Measurements from ENCODE around the gene ITGAL. TPM values are rescaled to one million over a fixed set of nuclear protein-coding genes. Genes with fewer than 3 reads are reported as not detected.

The ITGAL gene
- total and polyA plus RNA-seq, 4 donors = 4.3 to 11.8 (median 6.9) TPM

GRCh38 chr16:30554557-30555314 is 82.2 kb downstream of the ITGAL start:
- Histone ChIP-seq H3K27ac (ENCODE audit: low read depth in 1 of 2, low read length in 2 of 2) (no peak overlapping the region), H3K4me3 (ENCODE audit: low read depth in 1 of 3, low read length in 3 of 3) (no peak overlapping the region), H3K9ac (ENCODE audit: low read depth in 1 of 2, low read length in 2 of 2) (no peak overlapping the region), H3K27me3 (ENCODE audit: control insufficient read depth in 4 of 4, insufficient read depth in 4 of 4, low read length in 3 of 4) (no peaks in the 10 kb centered on the region), H3K36me3 (ENCODE audit: control insufficient read depth in 4 of 4, insufficient read depth in 3 of 4, low read depth in 1 of 4, low read length in 3 of 4) (peaks cover 6 to 11% (median 8%) of the 10 kb centered on the region in 4 donors), H3K9me3 (ENCODE audit: control insufficient read depth in 4 of 4, low read length in 3 of 4) (no peaks in the 10 kb centered on the region), H3K4me1 (ENCODE audit: control insufficient read depth in 4 of 4, insufficient read depth in 4 of 4, low read length in 3 of 4) (peaks cover 2 to 15% (median 9%) of the 10 kb centered on the region in 4 donors)
- TF ChIP-seq FOXA1 (IDR thresholded peaks at IDR 0.05) (no peak), REST (IDR thresholded peaks at IDR 0.05) (no peak), EGR1 (IDR thresholded peaks at IDR 0.05; ENCODE audit: low read depth in 2 of 2) (no peak), RAD21 (IDR thresholded peaks at IDR 0.05) (no peak), CTCF (IDR thresholded peaks at IDR 0.05; ENCODE audit: low read depth, low read length, missing input control) (no peak), YY1 (IDR thresholded peaks at IDR 0.05) (no peak), FOXA2 (IDR thresholded peaks at IDR 0.05) (no peak), GABPA (IDR thresholded peaks at IDR 0.05 in 1 of 2, conservative IDR thresholded peaks at IDR 0.05 in 1 of 2) (no peak), TAF1 (conservative IDR thresholded peaks at IDR 0.05) (no peak), RXRA (IDR thresholded peaks at IDR 0.05) (no peak), SP1 (IDR thresholded peaks at IDR 0.05) (no peak), HNF4A (conservative IDR thresholded peaks at IDR 0.05) (no peak)
- TF ChIP-seq, protein P1, sequence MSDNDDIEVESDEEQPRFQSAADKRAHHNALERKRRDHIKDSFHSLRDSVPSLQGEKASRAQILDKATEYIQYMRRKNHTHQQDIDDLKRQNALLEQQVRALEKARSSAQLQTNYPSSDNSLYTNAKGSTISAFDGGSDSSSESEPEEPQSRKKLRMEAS (IDR thresholded peaks at IDR 0.05) = no peak
- TF ChIP-seq, protein P2, sequence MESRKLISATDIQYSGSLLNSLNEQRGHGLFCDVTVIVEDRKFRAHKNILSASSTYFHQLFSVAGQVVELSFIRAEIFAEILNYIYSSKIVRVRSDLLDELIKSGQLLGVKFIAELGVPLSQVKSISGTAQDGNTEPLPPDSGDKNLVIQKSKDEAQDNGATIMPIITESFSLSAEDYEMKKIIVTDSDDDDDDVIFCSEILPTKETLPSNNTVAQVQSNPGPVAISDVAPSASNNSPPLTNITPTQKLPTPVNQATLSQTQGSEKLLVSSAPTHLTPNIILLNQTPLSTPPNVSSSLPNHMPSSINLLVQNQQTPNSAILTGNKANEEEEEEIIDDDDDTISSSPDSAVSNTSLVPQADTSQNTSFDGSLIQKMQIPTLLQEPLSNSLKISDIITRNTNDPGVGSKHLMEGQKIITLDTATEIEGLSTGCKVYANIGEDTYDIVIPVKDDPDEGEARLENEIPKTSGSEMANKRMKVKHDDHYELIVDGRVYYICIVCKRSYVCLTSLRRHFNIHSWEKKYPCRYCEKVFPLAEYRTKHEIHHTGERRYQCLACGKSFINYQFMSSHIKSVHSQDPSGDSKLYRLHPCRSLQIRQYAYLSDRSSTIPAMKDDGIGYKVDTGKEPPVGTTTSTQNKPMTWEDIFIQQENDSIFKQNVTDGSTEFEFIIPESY (IDR thresholded peaks at IDR 0.05) = no peak
- 91% methylated on average over 18 of the region's 18 CpGs for WGBS
- DNase-seq (ENCODE audit: low spot score) = no peak
